ENCODE results near the gene KRT40.

Gene KRT40

GRCh38 chr17:40995116-40995515, 11.0 kb upstream of the KRT40 start:
- no peak for DNase-seq

GRCh38 chr17:40993839-40994238, 9.7 kb upstream of the KRT40 start, which contains the start of gene KRTAP3-3:
Gene KRTAP3-3, minus strand, starts transcription at chr17:40994164. Its CDS starts 67 bp downstream, at chr17:40994097.
- DNase-seq, result no peak

- DNase-seq, result no peak
These were observed 9.0 kb upstream of the KRT40 start for GRCh38 chr17:40993084-40993483.

GRCh38 chr17:40992666-40993065, 8.5 kb upstream of the KRT40 start:
- no peak for DNase-seq

GRCh38 chr17:40986920-40987319, 2.8 kb upstream of the KRT40 start:
- no peak for DNase-seq

GRCh38 chr17:40981115-40981514, 3.0 kb downstream of the KRT40 start:
- no peak for DNase-seq

- DNase-seq, result no peak
These were observed 3.5 kb downstream of the KRT40 start for GRCh38 chr17:40980596-40980995.

DNA sequence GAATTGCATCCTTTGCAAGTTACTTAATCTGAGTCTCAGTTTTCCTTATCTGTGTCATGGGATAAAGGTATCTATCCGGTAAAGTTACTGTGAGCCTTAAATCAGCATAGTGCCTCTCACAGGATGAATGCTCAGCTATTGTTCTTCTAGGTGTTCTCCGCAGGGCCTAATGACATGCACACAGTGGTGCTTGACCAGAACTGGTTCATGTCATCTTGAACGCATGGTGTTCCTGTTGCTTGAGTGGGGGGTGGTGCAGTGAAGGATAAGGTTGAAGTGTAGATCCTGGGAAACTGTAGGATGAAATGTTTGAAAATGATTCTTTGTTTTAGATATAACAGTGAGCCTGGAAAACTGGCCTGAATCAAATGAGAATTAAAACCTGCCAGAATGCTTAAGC, 4.0 kb downstream of the KRT40 start:
- DNase-seq, result no peak

DNA sequence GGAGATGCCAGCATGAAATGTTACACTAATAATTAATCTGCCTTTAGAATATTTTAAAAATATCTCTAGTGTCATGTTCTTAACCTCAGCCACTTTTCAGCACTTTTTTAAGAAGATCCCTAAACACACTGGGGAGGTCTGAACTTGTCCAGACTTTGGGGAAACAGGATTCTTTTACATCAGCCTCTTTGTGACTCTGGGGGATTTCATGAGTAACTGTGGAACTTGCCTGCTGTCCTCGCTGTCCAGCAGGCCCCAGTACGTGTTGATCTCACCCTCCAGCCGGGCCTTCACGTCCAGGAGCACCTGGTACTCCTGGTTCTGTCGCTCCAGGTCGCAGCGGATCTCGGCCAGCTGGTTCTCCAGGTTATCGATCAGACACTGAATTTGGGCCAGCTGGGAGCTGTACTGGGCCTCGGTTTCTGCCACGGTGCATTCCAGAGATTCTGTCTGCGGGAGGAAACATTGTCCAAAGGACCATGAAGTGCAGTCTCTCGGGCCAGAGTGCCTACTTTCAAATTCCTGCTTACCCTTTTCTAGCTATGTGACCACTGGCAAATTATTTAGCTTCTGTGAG, 5.5 kb downstream of the KRT40 start:
- DNase-seq, result no peak

GRCh38 chr17:40975516-40975915, 8.6 kb downstream of the KRT40 start:
- DNase-seq, result no peak

GRCh38 chr17:40974366-40974765, 9.8 kb downstream of the KRT40 start:
- DNase-seq, result no peak

DNA sequence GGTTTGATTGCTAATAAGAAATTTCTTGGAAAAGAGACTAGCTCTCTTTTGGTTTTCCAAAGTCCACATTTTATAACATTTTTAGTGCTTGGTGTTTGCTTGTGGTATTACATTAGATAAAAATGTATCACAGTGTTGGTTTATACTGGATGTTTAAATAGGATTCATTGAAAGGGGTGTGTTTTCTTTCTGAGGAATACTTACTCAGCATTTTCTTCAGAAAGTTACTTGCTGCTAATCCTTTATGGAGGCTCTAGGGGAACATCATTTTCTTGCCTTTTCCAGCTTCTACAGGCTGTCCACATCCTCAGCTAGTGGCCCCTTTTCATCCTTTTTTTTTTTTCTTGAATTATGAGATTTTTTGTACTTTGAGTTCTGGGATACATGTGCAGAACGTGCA, 16.5 kb downstream of the KRT40 start:
- no peak for DNase-seq

DNA sequence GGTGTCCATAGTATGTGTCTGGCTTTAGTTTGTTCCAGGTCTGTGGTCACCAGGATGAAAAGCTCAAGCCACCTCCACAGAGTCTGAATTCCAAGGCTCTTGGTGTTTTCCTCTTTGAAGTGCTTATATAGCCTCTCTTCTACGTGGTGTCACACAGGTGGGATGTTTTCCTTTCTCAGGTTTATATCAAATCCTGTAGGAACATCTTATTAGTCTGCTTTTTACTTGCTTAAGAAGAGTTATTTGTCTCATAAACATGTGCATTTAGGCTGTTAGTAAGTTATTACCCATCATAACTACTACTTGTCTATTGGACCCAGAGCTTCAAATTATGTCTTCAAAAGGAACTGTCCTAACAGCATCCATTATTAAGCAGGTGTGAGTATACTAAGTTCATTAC, 17.3 kb downstream of the KRT40 start, which contains the start of gene KRT39:
Gene KRT39, minus strand, starts transcription at position 101 of the 400 bp plus-strand sequence. Its CDS starts 92 bp downstream, at position 9.
- DNase-seq, result no peak

GRCh38 chr17:40963838-40964237, 20.3 kb downstream of the KRT40 start:
- no peak for DNase-seq

- DNase-seq, result no peak
These were observed 22.0 kb downstream of the KRT40 start for GRCh38 chr17:40962059-40962561.

DNA sequence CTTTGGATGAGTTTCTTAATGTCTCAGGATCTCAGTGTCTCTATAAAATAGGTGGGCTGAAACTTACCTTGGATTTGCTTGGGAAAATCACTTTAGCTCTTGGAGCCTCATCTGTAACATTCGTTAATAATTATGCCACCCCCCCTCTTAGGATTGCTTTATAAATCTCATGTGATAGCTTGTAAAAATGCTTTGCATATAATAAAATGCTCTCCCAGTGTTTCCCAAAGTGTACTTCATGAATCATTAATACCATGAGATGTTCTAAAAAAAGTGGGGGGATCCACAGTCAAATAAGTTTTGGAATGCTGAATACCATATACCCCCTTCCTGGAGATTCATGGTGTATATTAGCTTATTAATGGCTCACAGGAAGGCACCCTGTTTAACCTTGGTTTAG, 22.5 kb downstream of the KRT40 start:
- no peak for DNase-seq

DNA sequence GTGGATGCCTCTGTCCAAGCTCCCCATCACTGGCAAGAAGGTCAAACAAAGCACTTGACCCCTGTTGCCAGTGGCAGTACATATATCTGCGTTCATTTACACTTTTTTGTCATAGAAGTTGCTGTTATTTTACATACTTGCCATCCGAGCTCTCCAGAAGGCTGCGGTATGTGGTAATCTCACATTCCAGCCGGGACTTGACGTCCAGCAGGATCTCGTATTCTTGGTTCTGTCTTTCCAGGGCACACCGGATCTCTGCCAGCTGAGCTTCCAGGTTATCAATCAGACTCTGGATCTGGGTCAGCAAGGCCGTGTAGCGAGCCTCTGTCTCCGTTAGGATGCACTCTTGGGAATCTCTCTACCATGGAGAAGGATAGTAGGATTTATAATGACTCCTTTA, 24.0 kb downstream of the KRT40 start:
- no peak for DNase-seq

GRCh38 chr17:40958086-40958953, 25.8 kb downstream of the KRT40 start:
- DNase-seq, result no peak

- no peak for DNase-seq
These were observed 27.5 kb downstream of the KRT40 start for GRCh38 chr17:40956401-40957254.

DNA sequence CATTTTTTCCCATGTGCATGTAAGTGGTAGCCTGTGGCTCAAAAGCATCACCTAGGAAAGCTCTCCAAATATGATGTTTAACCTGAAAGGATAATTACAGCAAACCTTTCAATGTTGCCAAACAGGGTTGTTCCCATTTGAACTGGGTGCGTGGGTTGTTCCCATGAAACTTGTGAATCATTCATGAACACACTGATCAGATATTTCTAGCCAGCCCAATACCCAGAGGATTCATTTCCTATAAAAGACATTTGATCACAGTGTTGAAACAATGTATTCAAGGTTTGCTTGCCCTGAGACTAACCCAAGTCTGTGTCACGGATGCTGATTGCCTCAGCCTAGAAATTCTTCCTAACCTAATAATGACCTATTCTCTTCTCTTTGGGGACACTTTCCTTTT, 30.2 kb downstream of the KRT40 start:
- DNase-seq, result no peak

DNA sequence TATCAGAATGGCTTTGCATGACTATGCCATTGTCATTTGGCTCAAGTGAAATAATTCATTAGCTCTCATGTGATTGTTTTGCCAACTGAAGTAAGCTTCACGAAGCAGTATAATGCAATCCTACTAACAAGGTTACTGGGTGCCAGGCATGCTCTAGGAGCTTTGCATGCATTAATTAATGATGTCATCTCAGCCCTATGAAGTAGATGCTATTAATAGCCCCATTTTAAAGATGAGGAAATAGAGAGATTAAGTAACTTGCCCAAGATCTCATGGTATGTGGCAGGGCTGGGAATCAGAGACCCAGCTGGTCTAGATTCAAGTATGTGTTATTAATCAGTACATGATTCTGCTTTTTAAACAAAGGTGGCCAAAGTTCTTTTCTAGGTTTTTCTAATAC, 31.5 kb downstream of the KRT40 start:
- DNase-seq, result no peak

- DNase-seq, result no peak
These were observed 32.0 kb downstream of the KRT40 start for GRCh38 chr17:40952154-40952553.

DNA sequence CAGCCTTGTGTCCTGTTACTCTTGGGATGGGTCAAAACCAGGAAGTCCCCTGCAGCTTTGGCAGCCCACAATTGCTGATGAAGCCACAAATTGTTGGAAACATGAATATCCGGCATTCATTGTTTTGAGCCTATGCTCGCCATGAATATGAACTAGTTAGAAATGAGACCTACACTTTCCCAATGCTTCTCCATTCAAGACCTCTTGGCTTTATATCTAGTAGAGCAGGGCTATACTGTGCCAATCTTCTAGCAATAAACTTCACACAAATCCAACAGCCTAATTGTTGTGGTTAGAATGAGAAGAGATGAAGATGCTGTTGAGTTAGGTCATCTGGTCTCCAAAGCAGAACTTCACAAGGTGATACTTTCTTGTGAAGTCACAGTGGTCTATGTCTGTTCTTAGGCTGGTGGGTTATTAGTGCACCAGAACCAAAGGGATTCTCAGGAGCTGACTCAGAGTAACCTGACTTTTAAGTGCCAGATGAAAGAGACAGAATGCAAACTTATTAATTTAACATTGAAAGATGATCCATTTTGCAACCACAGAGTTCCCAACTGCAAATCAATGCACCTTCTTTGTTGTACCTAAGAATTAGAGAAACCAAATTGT, 33.0 kb downstream of the KRT40 start:
- no peak for DNase-seq

Data from activated CD8-positive, alpha-beta memory T cell treated with anti-CD3 and anti-CD28 coated beads, Interleukin-2, amount 50 U/mL, for 4 hours (primary cell).